ENCODE data around the gene MS4A18. TPM values are rescaled to one million over a fixed set of nuclear protein-coding genes. Genes with fewer than 3 reads are reported as not detected.
"Not testable (repeated sequence)": the region's sequence is repeated elsewhere in the genome, so short reads cannot be mapped to it uniquely, and the experiment has no call there.

Gene MS4A18
- total and polyA plus RNA-seq, 2 experiments from 2014 or later: not detected

DNA sequence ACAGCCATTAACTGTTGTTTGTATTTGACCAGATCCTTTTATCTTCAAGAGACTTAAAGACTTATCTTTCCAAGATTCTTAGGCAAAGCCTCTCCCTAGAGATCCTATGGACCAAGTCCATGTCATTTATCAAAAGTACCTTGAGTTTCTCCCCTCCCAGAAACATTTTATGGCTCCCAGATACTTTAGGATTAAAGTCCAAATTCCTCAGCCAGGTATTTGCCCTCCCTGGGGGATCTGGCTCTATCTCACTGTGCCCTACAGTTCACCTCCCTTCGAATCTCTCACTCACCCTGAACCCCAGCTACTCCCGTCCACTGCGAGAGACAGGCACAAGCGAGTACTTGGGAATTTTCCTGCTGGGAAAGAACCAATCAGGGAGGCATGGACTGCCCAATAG lies 13.2 kb upstream of the MS4A18 start:
- WGBS, 2 experiments (ENCODE audit: low coverage in 1 of 2, low lambda C conversion rate in 2 of 2, missing lambda C conversion rate in 2 of 2): 36 to 48% methylated on average over 4 of the region's 4 CpGs
- in situ Hi-C loops (cut with MboI): no loop called here

GRCh38 chr11:60713423-60713822 lies 11.1 kb upstream of the MS4A18 start:
- DNase-seq; H3K4me3 ChIP-seq; H3K79me2 ChIP-seq (ENCODE audit: insufficient read depth); H3K9me2 ChIP-seq (ENCODE audit: insufficient read depth); H3K36me3 ChIP-seq (ENCODE audit: low read depth); H3K4me2 ChIP-seq (ENCODE audit: unreplicated experiment); H2AFZ ChIP-seq; H3K27ac ChIP-seq; H3K9ac ChIP-seq; in situ Hi-C loops (cut with MboI); H4K20me1 ChIP-seq (ENCODE audit: insufficient read depth); H3F3A ChIP-seq (ENCODE audit: insufficient read depth); H3K4me1 ChIP-seq (ENCODE audit: insufficient read depth); H3K9me3 ChIP-seq (ENCODE audit: low read depth): not testable (repeated sequence)
- WGBS, 2 experiments (ENCODE audit: low coverage in 1 of 2, low lambda C conversion rate in 2 of 2, missing lambda C conversion rate in 2 of 2): 32 to 38% methylated on average over 6 of the region's 6 CpGs
- peaks cover 10% of the 10 kb centered on the region; the same call in 1 of the 2 replicates for H3K27me3 ChIP-seq (replicated peaks; ENCODE audit: insufficient read depth)

More for the DNA sequence above, 13.2 kb upstream of the MS4A18 start:
- Histone ChIP-seq H3K36me3 (ENCODE audit: low read depth) (no peaks in the 10 kb centered on the region), H3K4me1 (ENCODE audit: insufficient read depth) (no peaks in the 10 kb centered on the region), H3K9me3 (ENCODE audit: low read depth) (no peaks in the 10 kb centered on the region), H3K4me2 (ENCODE audit: unreplicated experiment) (no peak overlapping the region), H4K20me1 (ENCODE audit: insufficient read depth) (no peaks in the 10 kb centered on the region), H3K27ac (no peak overlapping the region), H3F3A (ENCODE audit: insufficient read depth) (no peaks in the 10 kb centered on the region), H3K4me3 (no peak overlapping the region), H2AFZ (no peak overlapping the region), H3K9me2 (ENCODE audit: insufficient read depth) (no peaks in the 10 kb centered on the region), H3K9ac (no peak overlapping the region), H3K79me2 (ENCODE audit: insufficient read depth) (no peaks in the 10 kb centered on the region), H3K27me3 (replicated peaks; ENCODE audit: insufficient read depth) (peaks cover 9% of the 10 kb centered on the region; the same call in 1 of the 2 replicates)
- DNase-seq: no peak
- TF ChIP-seq EZH2 (IDR thresholded peaks at IDR 0.05; ENCODE audit: insufficient read depth, poor library complexity, severe bottlenecking): no peak
- no peak for TF ChIP-seq EZH2phosphoT487 (IDR thresholded peaks at IDR 0.05; ENCODE audit: insufficient read depth, low read depth)

GRCh38 chr11:60717956-60718355 lies 6.6 kb upstream of the MS4A18 start:
- H3K9me3 ChIP-seq (ENCODE audit: low read depth): no peaks in the 10 kb centered on the region
- no peaks in the 10 kb centered on the region for H3K9me2 ChIP-seq (ENCODE audit: insufficient read depth)
- DNase-seq: no peak
- no peak overlapping the region for H2AFZ ChIP-seq
- WGBS, 2 experiments (ENCODE audit: low coverage in 1 of 2, low lambda C conversion rate in 2 of 2, missing lambda C conversion rate in 2 of 2): 39 to 42% methylated on average over 5 of the region's 5 CpGs
- no peak for TF ChIP-seq EZH2 (IDR thresholded peaks at IDR 0.05; ENCODE audit: insufficient read depth, poor library complexity, severe bottlenecking)
- no peak for TF ChIP-seq EZH2phosphoT487 (IDR thresholded peaks at IDR 0.05; ENCODE audit: insufficient read depth, low read depth)
- no peaks in the 10 kb centered on the region for H3K36me3 ChIP-seq (ENCODE audit: low read depth)
- no peak overlapping the region for H3K4me2 ChIP-seq (ENCODE audit: unreplicated experiment)
- H3K79me2 ChIP-seq (ENCODE audit: insufficient read depth): no peaks in the 10 kb centered on the region
- in situ Hi-C loops (cut with MboI): no loop called here
- H3K27me3 ChIP-seq (replicated peaks; ENCODE audit: insufficient read depth): 0 out of 2 replicates have a peak, but pooled peaks cover 2% of the 10 kb centered on the region
- no peaks in the 10 kb centered on the region for H4K20me1 ChIP-seq (ENCODE audit: insufficient read depth)
- no peaks in the 10 kb centered on the region for H3K4me1 ChIP-seq (ENCODE audit: insufficient read depth)
- no peak overlapping the region for H3K4me3 ChIP-seq
- H3K27ac ChIP-seq: no peak overlapping the region
- H3K9ac ChIP-seq: no peak overlapping the region
- no peaks in the 10 kb centered on the region for H3F3A ChIP-seq (ENCODE audit: insufficient read depth)

DNA sequence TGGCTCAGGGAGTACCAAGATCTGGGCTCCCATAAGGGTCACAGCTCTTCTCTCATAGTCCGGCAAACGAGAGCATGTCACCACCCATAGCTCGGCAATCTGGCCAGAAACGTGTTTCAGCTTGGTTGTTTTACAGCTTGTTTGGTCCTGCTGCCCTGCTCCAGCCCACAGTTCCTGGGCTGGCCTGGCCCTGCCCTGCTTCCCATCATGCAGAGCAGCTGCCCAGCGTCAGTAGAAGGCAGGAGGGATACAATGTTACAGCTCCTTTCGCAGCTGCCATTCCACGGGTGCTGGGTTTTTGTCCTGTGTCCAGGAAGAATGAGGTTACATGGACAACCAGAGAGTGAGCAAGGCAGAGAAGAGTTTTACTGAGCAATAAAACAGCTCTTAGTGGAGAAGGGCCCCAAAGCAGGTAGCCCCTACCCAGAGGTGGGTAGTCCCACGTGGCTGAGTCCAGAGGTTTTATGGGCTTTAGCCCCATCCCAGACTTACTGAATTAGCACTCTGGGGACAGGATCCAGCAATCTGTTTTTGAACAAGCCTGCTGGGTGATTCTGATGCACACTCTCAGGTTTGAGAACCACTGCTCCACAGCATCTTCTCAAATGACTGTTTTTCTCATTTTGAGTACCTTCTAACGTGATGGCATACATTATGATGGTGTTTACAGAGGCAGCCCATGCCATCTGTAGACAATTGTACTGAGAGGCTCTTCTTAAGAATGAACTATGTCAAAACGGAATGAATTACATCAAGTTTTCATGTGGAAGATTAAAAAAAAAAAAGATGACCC lies 5.8 kb upstream of the MS4A18 start:
- DNase-seq: no peak

More for the DNA sequence above, 5.8 kb upstream of the MS4A18 start:
- 0 out of 2 replicates have a peak, but pooled peaks cover 2% of the 10 kb centered on the region for H3K27me3 ChIP-seq (replicated peaks; ENCODE audit: insufficient read depth)
- H4K20me1 ChIP-seq (ENCODE audit: insufficient read depth): no peaks in the 10 kb centered on the region
- H3K9me3 ChIP-seq (ENCODE audit: low read depth): no peaks in the 10 kb centered on the region
- no peak overlapping the region for H2AFZ ChIP-seq
- no peak overlapping the region for H3K4me3 ChIP-seq
- WGBS, 2 experiments (ENCODE audit: low coverage in 1 of 2, low lambda C conversion rate in 2 of 2, missing lambda C conversion rate in 2 of 2): 32 to 42% methylated on average over 10 of the region's 10 CpGs
- no peaks in the 10 kb centered on the region for H3F3A ChIP-seq (ENCODE audit: insufficient read depth)
- H3K9me2 ChIP-seq (ENCODE audit: insufficient read depth): no peaks in the 10 kb centered on the region
- TF ChIP-seq EZH2 (IDR thresholded peaks at IDR 0.05; ENCODE audit: insufficient read depth, poor library complexity, severe bottlenecking) (no peak), EZH2phosphoT487 (IDR thresholded peaks at IDR 0.05; ENCODE audit: insufficient read depth, low read depth) (no peak)
- H3K4me1 ChIP-seq (ENCODE audit: insufficient read depth): no peaks in the 10 kb centered on the region
- no peak overlapping the region for H3K9ac ChIP-seq
- in situ Hi-C loops (cut with MboI): no loop called here
- no peak overlapping the region for H3K27ac ChIP-seq
- H3K36me3 ChIP-seq (ENCODE audit: low read depth): no peaks in the 10 kb centered on the region
- no peak overlapping the region for H3K4me2 ChIP-seq (ENCODE audit: unreplicated experiment)
- H3K79me2 ChIP-seq (ENCODE audit: insufficient read depth): no peaks in the 10 kb centered on the region
